ENCODE data around the gene SNHG17.
"Not testable (repeated sequence)": the region's sequence is repeated elsewhere in the genome, so short reads cannot be mapped to it uniquely, and the experiment has no call there.

DNA sequence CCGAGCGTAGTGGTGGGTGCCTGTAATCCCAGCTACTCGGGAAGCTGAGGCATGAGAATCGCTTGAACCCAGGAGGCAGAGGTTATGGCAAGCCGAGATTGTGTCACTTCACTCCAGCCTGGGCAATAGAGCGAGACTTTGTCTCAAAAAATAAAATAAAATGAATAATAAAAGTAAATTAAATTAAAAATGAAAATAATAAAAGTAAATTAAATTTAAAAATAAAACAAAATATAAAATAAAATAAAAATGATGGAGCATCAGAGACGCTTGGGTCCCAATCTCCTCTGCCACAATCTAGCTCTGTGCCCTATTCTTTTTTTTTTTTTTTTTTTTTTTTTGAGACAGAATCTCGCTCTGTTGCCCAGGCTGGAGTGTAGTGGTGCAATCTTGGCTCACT, 6.0 kb upstream of the SNHG17 start:
- TF ChIP-seq, protein P1, sequence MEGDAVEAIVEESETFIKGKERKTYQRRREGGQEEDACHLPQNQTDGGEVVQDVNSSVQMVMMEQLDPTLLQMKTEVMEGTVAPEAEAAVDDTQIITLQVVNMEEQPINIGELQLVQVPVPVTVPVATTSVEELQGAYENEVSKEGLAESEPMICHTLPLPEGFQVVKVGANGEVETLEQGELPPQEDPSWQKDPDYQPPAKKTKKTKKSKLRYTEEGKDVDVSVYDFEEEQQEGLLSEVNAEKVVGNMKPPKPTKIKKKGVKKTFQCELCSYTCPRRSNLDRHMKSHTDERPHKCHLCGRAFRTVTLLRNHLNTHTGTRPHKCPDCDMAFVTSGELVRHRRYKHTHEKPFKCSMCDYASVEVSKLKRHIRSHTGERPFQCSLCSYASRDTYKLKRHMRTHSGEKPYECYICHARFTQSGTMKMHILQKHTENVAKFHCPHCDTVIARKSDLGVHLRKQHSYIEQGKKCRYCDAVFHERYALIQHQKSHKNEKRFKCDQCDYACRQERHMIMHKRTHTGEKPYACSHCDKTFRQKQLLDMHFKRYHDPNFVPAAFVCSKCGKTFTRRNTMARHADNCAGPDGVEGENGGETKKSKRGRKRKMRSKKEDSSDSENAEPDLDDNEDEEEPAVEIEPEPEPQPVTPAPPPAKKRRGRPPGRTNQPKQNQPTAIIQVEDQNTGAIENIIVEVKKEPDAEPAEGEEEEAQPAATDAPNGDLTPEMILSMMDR (IDR thresholded peaks at IDR 0.05; ENCODE audit: insufficient read depth, low read length), result not testable (repeated sequence)
- not testable (repeated sequence) for TF ChIP-seq POLR2AphosphoS5, GABPA (IDR thresholded peaks at IDR 0.05; ENCODE audit: low read depth)
